Erythroblast (primary cell): ENCODE measurements around the gene PDE4D.

Source experiments
- GATA1 ChIP-seq: IDR thresholded peaks from 2 replicates; pipeline ENCODE4 v1.6.1; 2011; ENCODE audit warnings: low read depth, mild to moderate bottlenecking, control low read depth, low read length, moderate library complexity
- POLR2A ChIP-seq: IDR thresholded peaks from 2 replicates; pipeline ENCODE4 v1.6.1; 2011; ENCODE audit warnings: mild to moderate bottlenecking, low read length

- TF ChIP-seq POLR2A, result no peak
- no peak for TF ChIP-seq GATA1
These were observed 953.1 kb downstream of the PDE4D start for GRCh38 chr5:58940446-58940845.
